ENCODE results near the gene SMARCD3. TPM values are rescaled to one million over a fixed set of nuclear protein-coding genes. Genes with fewer than 3 reads are reported as not detected.

The SMARCD3 gene
- total RNA-seq, 4 donors from 2014 or later, result 4.8 to 19.8 (median 13.5) TPM

- intact Hi-C loops (cut with DNase I; ENCODE audit: low total_unique reads), result no loop called here
- 33 to 36% methylated on average over 13 of the region's 13 CpGs for WGBS, 2 donors
- no peak for TF ChIP-seq CTCF (IDR thresholded peaks at IDR 0.05)
- TF ChIP-seq POLR2A (IDR thresholded peaks at IDR 0.05), result no peak
- DNase-seq (ENCODE audit: low spot score in 2 of 2), result peak in 1 of 2 donors; percentile 85
- no peak overlapping the region for H3K4me3 ChIP-seq (ENCODE audit: low read depth, poor library complexity, severe bottlenecking)
Measured at GRCh38 chr7:151246102-151246850, 2.2 kb downstream of the SMARCD3 start.

GRCh38 chr7:151245360-151246101 lies 3.0 kb downstream of the SMARCD3 start:
- WGBS, 2 donors, result 6 to 13% methylated on average over 11 to 38 of the region's 60 CpGs
- intact Hi-C loops (cut with DNase I; ENCODE audit: low total_unique reads), result no loop called here
- DNase-seq (ENCODE audit: low spot score in 2 of 2), result peak in 1 of 2 donors; percentile 87
- TF ChIP-seq POLR2A (IDR thresholded peaks at IDR 0.05), result no peak
- no peak for TF ChIP-seq CTCF (IDR thresholded peaks at IDR 0.05)
- H3K4me3 ChIP-seq (ENCODE audit: low read depth, poor library complexity, severe bottlenecking), result no peak overlapping the region

GRCh38 chr7:151244841-151245346 lies 3.6 kb downstream of the SMARCD3 start:
- WGBS, 2 donors, result 21 to 26% methylated on average over 12 to 15 of the region's 15 CpGs
- peak in 1 of 2 donors; percentile 80 for DNase-seq (ENCODE audit: low spot score in 2 of 2)
- intact Hi-C loops (cut with DNase I; ENCODE audit: low total_unique reads), result no loop called here
- H3K4me3 ChIP-seq (ENCODE audit: low read depth, poor library complexity, severe bottlenecking), result no peak overlapping the region
- TF ChIP-seq POLR2A (IDR thresholded peaks at IDR 0.05), result no peak
- no peak for TF ChIP-seq CTCF (IDR thresholded peaks at IDR 0.05)

GRCh38 chr7:151244196-151244840 lies 4.2 kb downstream of the SMARCD3 start:
- DNase-seq (ENCODE audit: low spot score in 2 of 2), result peak in 1 of 2 donors; percentile 86
- no peak overlapping the region for H3K4me3 ChIP-seq (ENCODE audit: low read depth, poor library complexity, severe bottlenecking)
- TF ChIP-seq POLR2A (IDR thresholded peaks at IDR 0.05) (no peak), CTCF (IDR thresholded peaks at IDR 0.05) (no peak)
- intact Hi-C loops (cut with DNase I; ENCODE audit: low total_unique reads), result no loop called here
- WGBS, 2 donors, result 34 to 36% methylated on average over 10 of the region's 10 CpGs

GRCh38 chr7:151243408-151244195 lies 4.9 kb downstream of the SMARCD3 start:
- intact Hi-C loops (cut with DNase I; ENCODE audit: low total_unique reads), result no loop called here
- 50 to 54% methylated on average over 17 of the region's 17 CpGs for WGBS, 2 donors
- no peak overlapping the region for H3K4me3 ChIP-seq (ENCODE audit: low read depth, poor library complexity, severe bottlenecking)
- peak in 1 of 2 donors; percentile 84 for DNase-seq (ENCODE audit: low spot score in 2 of 2)
- TF ChIP-seq POLR2A (IDR thresholded peaks at IDR 0.05), result no peak
- no peak for TF ChIP-seq CTCF (IDR thresholded peaks at IDR 0.05)

Measured in lower leg skin (tissue), 4 donors.